Peyer's patch (tissue), 4 donors: Measurements from ENCODE around the gene PTPRE.

Experiments
- POLR2A ChIP-seq, 2 donors: fragments of 450-650 bp; IDR thresholded peaks; one replicate each; pipeline ENCODE4 v1.5.1; 2017; ENCODE audit warnings: antibody characterized with exemption in 2 of 2, mild to moderate bottlenecking in 2 of 2, moderate library complexity in 2 of 2
- TF ChIP-seq, protein P1 (sequence below), 6 experiments: fragments of 450-650 bp in 4 of 6; fragments of 200-600 bp in 2 of 6; sonication (generic) in 1 of 6; IDR thresholded peaks; one replicate each; pipeline ENCODE4 v1.5.1; 2017 to 2019; ENCODE audit warnings: antibody characterized with exemption in 6 of 6, mild to moderate bottlenecking in 3 of 6, moderate library complexity in 1 of 6

DNA sequence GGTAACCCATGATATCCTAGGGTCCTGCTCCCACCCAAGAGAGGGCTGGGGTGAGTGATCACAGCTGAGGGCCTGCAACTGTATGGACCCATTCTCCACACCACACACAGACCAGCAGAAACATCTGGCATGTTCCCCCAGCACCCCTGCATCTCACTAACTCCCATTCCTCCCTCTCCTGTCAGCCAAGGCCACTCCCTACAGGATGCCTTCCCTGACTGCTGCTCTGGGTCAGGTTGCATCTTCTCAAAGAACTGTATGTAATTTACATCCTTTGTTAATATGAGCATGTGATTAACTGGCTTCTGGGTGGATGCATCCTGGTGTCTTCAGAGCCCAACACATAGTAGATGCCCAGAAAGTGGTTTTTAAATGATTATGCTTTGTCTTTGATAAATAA, 56.2 kb downstream of the PTPRE start:
- no peak for TF ChIP-seq POLR2A (IDR thresholded peaks at IDR 0.05)
- TF ChIP-seq, protein P1, sequence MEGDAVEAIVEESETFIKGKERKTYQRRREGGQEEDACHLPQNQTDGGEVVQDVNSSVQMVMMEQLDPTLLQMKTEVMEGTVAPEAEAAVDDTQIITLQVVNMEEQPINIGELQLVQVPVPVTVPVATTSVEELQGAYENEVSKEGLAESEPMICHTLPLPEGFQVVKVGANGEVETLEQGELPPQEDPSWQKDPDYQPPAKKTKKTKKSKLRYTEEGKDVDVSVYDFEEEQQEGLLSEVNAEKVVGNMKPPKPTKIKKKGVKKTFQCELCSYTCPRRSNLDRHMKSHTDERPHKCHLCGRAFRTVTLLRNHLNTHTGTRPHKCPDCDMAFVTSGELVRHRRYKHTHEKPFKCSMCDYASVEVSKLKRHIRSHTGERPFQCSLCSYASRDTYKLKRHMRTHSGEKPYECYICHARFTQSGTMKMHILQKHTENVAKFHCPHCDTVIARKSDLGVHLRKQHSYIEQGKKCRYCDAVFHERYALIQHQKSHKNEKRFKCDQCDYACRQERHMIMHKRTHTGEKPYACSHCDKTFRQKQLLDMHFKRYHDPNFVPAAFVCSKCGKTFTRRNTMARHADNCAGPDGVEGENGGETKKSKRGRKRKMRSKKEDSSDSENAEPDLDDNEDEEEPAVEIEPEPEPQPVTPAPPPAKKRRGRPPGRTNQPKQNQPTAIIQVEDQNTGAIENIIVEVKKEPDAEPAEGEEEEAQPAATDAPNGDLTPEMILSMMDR (IDR thresholded peaks at IDR 0.05), result no peak
